AG08395 (cell line): ENCODE data around the gene ZNF230.
A peak's percentile ranks its signal among the peaks of the same experiment; 100 is the strongest.

ENCODE experiments used
- DNase-seq: peaks from one replicate; pipeline ENCODE4 v3.0.0; 2012; ENCODE audit warnings: mixed read lengths, low spot score

ZNF230 gene

DNA sequence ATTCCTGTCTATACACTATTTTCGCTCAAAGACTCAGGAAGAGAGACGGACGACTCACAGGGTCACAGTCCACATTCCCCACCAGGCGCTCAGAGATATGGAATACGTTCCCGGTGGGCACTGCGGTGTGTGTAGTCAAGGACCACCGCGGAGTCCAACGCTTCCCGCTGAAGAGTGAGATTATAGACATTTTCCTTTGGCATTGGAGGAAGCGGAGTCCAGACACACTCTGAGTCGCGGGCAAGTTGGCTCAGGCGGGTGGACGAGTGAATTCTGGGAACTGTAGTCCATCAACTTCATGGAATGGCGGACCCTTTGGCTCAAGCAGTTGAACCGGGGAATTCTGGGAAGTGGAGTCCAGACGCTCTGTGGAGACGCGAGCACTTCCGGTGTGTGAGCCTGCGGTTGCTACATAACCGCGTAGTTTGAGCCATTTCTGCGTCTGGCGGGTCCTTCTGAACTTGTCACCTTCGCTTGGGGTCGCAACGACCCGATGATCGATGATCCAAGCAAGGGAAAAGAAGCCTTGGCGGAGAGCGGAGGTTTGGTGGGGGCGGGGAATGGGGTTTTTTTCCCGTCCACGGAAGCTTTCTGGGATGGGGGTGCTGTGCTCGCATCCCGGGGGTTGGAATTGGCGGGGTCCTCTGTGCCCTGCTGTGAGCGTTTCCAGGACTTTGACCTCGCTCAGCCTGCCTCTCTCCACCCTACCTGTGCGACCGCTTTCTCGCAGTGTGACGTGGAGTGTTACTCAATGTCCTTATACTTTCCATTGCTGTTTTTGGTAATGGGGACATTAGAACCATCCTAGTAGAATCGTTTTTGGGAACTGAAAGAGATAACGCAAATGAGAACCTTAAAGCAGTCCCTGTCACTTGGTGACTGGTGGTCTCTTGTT is at the start of gene ZNF230:
Gene ZNF230 (plus strand): TSS at position 392 of the 895 bp plus-strand sequence. CDS start 4,122 bp downstream, outside the sequence.
- DNase-seq = peak; percentile 96

DNA sequence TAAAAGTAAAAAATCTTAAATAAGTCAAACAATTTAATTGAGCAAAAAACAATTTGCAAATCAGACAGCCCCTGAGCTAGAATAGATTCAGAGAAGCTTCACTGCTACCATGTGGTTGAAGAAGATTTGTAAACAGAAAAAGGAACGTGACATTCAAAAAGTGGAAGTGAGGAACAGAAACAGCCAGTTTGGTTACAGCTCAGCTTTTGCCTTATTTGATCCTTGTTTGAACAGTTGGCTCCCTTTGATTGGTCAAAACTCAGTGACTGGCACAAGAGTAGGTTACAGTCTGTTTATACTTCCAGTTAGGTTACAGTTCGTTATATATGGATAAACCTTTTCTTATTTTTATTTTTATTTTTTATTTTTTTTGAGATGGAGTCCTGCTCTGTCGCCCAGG is 45.9 kb upstream of the ZNF230 start:
- DNase-seq = no peak

DNA sequence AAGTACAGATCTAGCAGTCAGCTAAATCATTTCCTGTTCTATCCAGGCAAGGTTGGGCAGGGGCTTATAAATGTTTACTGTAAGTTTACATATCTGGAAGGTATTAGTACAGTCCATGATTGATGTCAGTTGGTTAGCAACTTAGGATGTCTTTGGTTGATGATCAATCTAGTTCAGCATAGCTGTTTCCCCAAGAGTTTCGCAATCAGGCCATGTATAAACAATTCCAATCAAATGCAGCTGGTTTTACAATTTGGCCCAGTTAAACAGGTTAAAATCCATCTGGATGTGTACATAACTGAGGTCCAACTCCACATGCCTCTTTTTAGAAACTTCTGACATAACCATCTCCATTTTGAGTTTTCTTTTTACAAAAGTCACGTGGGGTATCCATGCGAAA is 44.9 kb upstream of the ZNF230 start:
- DNase-seq = peak; percentile 61

DNA sequence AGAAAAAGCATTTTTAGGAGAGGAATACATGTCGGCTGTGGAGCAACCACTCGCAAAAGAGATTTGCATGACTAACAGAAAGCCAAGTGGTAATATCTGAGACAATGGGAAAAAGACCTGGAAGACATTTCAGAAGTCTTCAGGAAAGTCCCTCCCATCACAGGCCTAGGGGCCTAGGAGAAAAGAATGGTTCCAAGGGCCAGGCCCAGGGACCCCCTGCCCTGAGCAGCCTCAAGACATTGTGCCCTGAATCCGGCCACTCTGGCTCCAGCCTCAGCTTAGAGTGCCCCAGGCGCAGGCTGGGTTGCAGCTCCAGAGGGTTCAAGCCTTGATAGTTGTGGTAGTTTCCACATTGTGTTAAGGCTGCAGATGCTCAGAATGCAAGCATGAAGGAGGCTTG is 42.3 kb upstream of the ZNF230 start:
- no peak for DNase-seq

DNA sequence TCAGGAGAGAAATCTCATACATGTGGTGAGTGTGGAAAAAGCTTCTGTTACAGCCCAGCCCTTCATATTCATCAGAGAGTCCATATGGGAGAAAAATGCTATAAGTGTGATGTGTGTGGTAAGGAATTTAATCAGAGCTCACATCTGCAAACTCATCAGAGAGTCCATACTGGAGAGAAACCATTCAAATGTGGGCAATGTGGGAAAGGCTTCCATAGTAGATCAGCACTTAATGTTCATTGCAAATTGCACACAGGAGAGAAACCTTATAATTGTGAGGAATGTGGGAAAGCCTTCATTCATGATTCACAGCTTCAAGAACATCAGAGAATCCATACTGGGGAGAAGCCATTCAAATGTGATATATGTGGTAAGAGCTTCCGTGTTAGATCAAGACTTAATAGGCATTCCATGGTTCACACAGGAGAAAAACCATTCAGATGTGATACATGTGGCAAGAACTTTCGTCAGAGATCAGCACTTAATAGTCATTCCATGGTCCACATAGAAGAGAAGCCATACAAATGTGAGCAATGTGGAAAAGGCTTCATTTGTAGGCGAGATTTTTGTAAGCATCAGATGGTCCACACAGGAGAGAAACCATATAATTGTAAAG is 36.6 kb upstream of the ZNF230 start:
- no peak for DNase-seq

DNA sequence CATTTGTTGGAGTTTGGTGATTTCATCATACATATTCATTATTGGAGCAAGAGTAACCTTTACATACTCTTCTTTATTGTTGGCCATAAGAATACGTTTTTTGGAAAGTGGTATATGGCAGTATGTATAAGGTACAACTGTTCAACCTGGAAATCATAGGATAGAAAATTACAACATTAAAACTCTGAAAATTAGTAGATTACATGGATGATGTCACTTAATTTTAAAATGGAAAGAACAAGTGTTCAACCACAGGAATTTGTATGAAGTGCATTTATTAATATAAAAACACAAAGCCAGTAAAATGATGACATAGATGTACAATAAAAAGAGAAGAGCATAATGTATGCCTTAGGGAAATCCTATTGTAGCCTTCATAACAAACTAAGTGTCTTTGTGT is 26.0 kb upstream of the ZNF230 start:
- DNase-seq = no peak

DNA sequence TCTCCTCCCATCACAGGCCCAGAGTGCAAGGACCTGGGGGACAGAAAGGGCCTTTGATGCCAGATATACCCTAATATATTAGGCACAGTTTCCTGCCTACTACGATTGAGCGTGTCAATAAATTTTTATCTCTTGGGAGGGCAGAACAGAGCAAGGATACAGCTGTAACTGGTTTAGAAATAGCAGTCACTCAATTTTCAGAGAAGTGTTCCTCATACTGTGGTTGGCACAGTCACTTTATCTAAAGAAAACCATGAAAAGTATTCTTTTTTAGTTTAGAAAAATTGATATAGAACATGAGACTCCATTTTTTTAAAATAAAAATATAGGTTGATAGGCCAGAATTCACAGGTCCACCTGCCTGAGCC is 19.2 kb upstream of the ZNF230 start:
- DNase-seq = no peak

DNA sequence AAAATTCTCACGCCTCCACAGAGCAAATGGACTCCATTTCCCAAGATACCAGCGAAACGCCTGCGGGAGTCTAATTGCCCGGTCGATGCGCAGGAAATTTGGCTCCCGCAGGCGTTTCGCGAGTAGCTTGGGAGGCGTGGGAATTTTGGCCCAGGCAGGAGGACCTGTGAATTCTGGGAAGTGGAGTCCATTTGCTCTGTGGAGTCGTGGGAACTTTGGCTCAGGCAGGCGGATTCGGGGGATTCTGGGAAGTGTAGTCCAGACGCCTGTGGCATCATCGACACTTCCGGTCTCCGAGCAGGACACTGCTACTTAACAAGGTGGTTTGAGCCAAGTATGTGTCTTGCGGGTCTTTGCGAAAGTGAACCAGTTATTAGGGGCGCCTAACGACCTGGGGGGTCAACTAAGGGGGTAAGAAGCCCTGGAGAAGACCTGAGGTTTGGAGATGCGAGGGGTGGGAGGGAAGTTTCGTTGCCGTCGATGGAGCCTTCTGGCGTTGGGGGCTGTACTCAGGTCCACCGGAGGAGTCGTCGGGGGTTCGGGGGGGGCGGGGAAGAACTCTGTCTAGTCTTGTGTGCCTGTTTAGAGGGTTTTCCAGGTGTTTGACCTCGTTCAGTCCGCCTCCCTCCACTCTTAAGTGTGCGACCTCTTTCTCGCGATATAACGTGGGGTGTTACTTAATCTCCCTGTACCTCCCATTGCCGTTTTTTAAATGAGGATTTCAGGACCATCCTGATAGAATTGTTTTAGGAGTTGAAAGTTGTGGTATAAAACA is 18.7 kb upstream of the ZNF230 start, which contains the start of gene ZNF155:
Gene ZNF155 (plus strand): TSS at position 277 of the 775 bp plus-strand sequence. CDS start 4,356 bp downstream, outside the sequence.
- peak; percentile 94 for DNase-seq

DNA sequence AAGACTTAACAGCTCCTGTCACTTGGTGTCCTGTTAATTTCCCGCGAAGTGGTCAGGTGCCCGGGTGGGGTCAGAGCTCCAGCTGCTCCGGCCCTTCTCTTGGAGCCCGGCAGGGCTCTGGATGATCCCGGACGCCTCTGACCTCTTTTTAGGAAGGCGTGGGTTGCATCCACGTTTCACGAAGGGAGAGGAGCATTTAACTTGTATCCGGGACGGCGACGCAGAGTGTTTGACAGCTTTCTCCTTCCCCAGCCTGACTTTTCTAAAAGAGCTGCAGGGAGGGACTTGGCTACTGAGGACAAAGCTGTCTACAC is 18.1 kb upstream of the ZNF230 start:
- DNase-seq = no peak

DNA sequence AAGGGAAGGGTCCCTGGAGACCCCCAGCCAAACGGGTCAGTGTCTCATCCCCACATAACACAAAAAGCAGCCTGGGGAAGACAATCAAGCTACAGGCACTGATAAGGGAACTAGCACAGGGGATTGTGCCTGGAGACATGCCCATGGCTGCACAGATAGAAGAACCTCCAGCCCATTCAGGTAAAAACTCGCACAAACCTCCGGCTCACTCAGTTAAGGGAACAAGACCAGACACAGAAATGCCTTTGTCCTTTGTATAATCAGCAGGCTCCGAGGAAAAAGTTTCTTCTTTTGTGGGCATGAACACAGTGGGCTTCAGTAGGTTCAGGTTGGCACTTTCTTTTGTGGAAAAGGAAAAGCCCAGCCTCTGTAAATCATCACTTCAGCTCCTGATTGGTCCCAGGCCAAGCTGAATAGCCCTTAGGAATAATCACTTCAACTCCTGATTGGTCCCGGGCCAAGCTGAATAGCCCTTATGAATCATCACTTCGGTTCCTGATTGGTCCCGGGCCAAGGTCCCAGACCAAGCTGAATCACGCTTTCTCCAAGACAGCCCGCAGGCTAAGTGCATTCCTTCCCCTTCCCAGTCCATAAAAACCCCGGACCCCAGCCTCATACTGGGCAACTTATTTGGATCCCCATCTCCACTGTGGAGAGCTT is 5.0 kb upstream of the ZNF230 start:
- DNase-seq = no peak

DNA sequence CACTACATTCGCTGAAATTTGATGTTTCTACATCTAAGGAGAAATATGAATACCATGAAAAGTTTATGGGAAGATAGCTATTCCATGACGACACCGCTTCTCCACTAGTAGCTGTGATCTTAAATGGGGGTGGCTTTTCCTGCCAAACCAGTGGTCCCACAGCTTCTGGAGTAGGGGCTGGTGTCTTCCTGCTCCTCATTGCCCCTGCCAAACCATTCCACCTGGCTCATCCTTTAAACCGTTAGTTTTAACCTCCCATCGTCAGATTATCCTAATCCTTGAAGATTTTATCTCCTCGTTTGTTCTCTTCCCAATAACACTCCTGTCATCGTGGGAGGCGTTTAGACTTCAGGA is 568 bp upstream of the ZNF230 start:
- peak; percentile 6 for DNase-seq

DNA sequence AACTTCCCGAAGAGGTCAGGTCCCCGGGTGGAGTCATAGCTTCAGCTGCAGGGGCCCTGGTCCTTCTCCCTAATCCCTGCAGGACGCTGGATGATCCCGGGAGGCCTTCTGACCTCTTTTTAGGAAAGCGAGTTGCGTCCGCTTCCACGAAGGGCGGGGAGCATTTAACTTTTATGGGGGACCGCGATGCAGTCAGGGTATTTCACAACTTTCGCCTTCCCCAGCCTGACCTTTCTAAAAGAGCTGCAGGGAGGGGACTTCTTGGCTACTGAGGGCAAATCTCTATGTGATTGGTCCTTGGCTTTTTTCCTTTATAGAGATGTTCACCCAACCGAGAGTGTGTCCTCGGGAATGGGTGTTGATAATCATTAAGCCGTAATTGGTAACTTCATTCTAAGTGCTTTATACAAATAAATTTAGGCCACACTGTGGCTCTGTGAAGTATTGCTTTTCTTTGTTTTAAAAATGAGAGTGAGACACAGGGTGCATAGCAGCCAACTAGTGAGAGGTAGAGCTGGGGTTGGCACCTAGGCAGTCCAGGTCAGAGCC is 778 bp downstream of the ZNF230 start:
- DNase-seq = peak; percentile 23

DNA sequence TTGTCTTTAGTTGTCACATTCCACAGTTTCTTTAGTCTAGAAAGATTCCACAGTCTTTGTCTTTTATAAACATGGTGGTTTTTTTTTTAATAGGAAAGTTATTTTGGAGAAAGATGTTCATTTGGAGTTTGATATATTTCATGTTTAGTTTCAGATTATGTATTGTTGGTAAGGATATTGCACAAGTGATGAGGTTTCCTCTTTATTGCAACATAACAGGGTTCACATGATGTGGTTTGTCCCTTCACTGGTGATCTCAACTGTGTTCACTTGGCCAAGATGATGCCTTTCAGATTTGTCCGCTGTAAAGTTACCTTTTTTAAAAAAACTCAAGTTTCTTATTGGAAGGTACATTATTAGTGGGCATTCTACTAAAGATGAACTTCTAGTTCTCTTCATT is 3.2 kb downstream of the ZNF230 start:
- no peak for DNase-seq

DNA sequence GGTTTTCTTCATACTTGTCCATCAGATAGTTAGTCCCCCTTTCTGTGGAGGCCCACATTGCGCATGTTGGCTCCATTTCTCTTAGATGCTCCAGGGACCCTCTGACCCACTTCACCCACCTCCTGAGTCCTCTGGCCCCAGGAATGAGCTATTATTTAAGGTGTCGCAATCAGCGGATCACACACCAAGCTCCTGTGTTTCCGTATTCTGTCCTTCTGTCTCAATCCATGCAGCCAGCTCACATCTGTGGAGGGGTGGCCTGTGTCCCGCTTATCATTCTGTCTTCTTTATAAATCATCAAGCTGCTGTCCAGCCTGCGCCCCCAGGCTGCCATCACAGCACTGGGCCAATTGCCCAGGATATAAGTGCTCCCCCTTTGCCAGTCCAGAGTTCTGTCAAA is 4.7 kb downstream of the ZNF230 start:
- DNase-seq = no peak

DNA sequence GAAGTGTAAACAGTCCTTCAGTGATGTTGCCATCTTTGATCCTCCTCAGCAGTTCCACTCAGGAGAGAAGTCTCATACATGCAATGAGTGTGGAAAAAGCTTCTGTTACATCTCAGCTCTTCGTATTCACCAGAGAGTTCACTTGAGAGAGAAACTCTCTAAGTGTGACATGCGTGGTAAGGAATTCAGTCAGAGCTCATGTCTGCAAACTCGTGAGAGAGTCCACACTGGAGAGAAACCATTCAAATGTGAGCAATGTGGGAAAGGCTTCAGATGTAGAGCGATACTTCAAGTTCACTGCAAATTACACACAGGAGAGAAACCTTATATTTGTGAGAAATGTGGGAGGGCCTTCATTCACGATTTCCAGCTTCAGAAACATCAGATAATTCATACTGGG is 7.7 kb downstream of the ZNF230 start:
- DNase-seq = no peak

DNA sequence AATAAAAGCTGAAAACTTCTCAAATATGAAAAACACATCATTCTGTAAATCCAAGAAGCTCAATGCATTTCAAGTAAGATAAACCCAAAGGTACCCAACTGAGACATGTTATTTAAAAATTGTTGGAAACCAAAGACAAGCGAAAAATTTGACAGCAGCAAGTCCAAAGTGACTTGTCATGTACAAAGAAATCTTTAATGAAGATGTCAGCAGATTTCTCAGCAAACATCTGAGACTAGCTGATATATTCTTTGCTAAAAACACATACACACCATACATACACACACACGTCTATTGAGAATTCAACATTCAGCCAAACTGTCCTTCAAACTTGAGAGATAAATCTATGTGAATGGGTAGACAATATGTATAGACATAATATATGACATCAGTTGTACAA is 16.7 kb downstream of the ZNF230 start:
- DNase-seq = no peak

DNA sequence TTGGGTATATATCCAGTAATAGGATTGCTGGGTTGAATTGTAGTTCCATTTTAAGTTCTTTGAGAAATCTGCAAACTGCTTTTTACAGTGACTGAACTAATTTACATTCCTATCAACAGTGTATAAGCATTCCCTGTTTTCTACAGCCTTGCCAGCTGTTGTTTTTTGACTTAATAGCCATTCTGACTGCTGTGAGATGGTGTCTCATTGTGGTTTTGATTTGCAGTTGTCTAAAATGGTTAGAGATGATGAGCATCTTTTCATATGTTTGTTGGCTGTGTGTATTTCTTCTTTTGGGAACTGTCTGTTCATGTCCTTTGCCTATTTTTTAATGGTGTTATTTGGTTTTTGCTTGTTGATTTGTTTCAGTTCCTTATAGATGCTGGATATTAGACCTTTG is 18.5 kb downstream of the ZNF230 start:
- DNase-seq = no peak

DNA sequence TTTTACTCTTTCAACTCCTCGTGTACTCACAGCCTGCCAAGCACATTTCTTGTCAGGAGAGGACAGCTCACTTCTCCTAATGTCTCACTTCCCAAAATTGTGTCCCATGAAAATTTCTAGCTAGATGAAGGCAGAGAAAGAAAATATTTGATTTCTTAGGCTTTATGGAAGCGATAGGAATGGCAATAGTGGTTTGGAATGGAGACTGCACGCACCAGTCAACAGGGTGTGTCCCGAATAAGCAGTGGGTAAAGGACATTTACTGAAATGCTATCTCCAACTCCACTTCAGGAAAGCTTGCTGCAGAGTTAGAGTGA is 22.1 kb downstream of the ZNF230 start:
- DNase-seq = no peak

DNA sequence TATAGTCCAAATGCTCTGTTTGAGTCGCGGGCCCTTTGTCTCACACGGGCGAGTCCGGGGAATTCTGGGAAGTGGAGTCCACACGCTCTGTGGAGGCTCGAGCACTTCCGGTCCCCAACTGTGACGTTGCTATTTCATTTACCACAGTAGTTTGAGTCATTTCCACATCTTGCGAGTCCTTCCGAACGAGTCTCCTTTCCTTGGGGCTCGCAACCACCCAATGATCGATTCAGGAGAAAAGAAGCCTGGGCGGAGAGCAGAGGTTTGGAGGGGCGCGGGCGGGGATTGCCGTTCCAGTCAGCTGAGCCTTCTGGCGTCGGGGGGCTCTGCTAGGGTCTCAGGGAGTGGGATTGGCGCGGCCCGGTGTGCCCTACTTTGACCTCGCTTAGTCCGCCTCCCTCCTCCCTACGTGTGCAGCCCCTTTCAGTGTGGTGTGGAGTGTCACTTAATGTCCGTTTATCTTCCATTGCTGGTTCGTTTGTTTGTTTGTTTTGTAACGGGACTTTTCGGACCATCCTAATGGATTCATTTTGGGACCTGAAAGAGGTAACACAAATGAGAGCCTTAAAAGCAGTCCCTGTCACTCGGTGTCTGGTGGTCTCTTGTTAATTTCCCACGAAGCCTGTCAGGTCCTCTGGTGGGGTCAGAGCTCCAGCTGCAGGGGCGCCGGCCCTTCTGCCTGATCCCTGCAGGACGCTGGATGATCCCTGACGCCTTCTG is 22.6 kb downstream of the ZNF230 start, which contains the start of gene ZNF222:
Gene ZNF222 (plus strand): TSS at position 163 of the 720 bp plus-strand sequence. CDS start 58 bp downstream, at position 221.
- DNase-seq = peak; percentile 90

DNA sequence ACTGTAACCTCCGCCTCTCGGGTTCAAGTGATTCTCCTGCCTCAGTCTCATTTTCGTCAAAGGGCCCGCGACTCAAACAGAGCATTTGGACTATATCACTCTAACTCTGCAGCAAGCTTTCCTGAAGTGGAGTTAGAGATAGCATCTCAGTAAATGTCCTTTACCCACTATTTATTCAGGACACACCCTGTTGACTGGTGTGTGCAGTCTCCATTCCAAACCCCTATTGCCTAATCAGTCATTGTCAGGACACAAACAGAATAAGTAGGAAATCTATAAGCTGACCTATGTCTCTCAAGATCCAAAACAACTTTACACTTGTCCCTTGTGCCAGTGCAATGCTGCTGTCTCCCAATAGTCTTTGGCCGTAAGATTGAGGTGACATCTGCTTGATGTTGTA is 23.9 kb downstream of the ZNF230 start:
- no peak for DNase-seq

DNA sequence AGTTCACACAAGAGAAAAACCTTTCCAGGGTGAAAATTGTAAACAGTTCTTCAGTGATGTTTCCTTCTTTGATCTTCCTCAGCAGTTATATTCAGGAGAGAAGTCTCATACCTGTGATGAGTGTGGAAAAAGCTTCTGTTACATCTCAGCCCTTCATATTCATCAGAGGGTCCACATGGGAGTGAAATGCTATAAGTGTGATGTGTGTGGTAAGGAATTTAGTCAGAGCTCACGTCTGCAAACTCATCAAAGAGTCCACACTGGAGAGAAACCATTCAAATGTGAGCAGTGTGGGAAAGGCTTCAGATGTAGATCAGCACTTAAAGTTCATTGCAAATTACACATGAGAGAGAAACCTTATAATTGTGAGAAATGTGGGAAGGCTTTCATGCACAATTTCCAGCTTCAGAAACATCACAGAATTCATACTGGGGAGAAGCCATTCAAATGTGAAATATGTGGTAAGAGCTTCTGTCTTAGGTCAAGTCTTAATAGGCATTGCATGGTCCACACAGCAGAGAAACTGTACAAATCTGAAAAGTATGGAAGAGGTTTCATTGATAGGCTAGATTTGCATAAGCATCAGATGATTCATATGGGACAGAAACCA is 29.3 kb downstream of the ZNF230 start:
- no peak for DNase-seq
